ENCODE results near the gene DDX20.

GRCh38 chr1:111732718-111733117 lies 23.0 kb upstream of the DDX20 start:
- TF ChIP-seq YY1 (IDR thresholded peaks at IDR 0.05; ENCODE audit: insufficient read depth, insufficient read length) (no peak), SUZ12 (IDR thresholded peaks at IDR 0.05; ENCODE audit: extremely low read depth, insufficient read depth, insufficient read length) (no peak), ZNF274 (IDR thresholded peaks at IDR 0.05; ENCODE audit: low read depth, low read length) (no peak)

All from NT2/D1 (cell line).